Smooth muscle cell of the umbilical artery (primary cell): Measurements from ENCODE around the gene GOLGA8B. TPM values are rescaled to one million over a fixed set of nuclear protein-coding genes. Genes with fewer than 3 reads are reported as not detected.

Experiments used
- total RNA-seq: library from RNA; depleted of rRNA; stranded (reverse); fragments of >200 nt; gene quantifications from 2 replicates; pipeline ENCODE4 v1.2.3, GENCODE V29; 2014

GOLGA8B gene, protein sequence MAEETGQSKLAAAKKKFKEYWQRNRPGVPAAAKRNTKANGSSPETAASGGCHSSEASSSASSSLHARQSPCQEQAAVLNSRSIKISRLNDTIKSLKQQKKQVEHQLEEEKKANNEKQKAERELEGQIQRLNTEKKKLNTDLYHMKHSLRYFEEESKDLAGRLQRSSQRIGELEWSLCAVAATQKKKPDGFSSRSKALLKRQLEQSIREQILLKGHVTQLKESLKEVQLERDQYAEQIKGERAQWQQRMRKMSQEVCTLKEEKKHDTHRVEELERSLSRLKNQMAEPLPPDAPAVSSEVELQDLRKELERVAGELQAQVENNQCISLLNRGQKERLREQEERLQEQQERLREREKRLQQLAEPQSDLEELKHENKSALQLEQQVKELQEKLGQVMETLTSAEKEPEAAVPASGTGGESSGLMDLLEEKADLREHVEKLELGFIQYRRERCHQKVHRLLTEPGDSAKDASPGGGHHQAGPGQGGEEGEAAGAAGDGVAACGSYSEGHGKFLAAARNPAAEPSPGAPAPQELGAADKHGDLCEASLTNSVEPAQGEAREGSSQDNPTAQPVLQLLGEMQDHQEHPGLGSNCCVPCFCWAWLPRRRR
- 41.1 and 46.6 TPM in 2 replicates for total RNA-seq

DNA sequence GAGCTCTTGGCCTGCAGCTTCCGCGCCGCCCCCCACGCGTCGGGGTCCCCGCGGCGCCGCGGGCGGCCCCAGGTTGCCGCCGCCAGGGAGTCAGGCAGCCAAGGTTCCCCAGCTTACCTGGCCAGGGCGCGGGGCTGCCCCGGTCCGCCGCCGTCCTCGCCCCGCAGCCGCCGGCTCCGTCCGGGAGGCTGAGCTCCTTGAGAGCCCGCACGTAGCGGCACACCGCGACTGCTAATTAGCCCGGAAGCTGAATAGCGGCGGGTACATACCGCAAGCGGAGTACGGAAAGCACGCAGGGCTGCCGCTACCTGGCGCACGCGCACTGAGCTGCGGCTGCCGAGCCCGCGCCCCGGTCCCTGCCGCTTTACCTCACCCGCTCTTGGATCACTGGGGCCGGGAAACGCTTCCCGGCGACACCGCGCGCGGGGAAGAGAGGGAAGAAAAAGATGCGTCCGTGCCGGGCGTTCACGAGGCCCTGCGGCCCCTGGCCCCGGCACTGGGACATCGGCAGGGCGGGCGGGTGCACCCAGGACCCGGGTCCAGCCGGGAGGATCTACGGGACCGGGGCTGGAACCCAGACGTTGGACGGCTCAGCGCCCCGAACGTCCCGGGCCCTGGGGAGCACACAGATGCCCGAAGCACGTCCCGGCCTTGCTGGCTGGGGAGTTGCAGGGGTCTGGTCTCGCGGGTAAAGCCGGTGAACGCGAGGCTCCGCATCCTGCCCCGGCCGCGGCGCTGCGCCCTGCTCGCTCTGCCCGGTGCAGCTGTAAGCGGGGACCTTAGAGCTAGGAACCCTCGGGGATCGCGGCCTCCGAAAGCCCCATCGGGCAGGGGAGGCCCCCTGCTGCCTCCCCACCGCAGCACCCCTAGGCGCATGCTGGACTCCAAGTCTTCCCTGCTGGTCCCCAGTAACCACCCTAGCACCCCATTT is at the start of gene GOLGA8B:
GOLGA8B (minus strand) TSS at position 253 of the 931 bp plus-strand sequence. CDS start 47,739 bp downstream, outside the sequence.

Other genes starting within 250 kb of the GOLGA8B start
- 12.3 and 12.8 TPM in 2 replicates for gene SLC12A6, start 245.9 kb downstream of the GOLGA8B start, total RNA-seq
- 116 and 182 TPM in 2 replicates for gene NOP10, start 240.5 kb downstream of the GOLGA8B start, total RNA-seq
- gene NUTM1, start 240.3 kb downstream of the GOLGA8B start, total RNA-seq = 0.05 TPM in 1 of 2 replicates, not detected in the other
- gene LPCAT4, start 216.5 kb downstream of the GOLGA8B start, total RNA-seq = 5.0 and 16.5 TPM in 2 replicates
- 23.2 and 37.8 TPM in 2 replicates for gene GOLGA8A, start 145.8 kb downstream of the GOLGA8B start, total RNA-seq
- gene GJD2, start 171.3 kb upstream of the GOLGA8B start, total RNA-seq = not detected in 2 replicates
- gene ACTC1, start 211.9 kb upstream of the GOLGA8B start, total RNA-seq = 0.30 TPM in 1 of 2 replicates, not detected in the other